T-cell (primary cell): ENCODE measurements around the gene FAM219A. TPM values are rescaled to one million over a fixed set of nuclear protein-coding genes. Genes with fewer than 3 reads are reported as not detected.

ENCODE experiments used
- ATAC-seq, 4 experiments: fragments of 200-7000 bp in 3 of 4; fragments of 150-1000 bp in 1 of 4; cut with Tn5 transposase; replicated peaks in 1 of 4; 1 replicate in 3 of 4; 2 replicates in 1 of 4; pipeline ENCODE4 v1.10.0; 2021; ENCODE audit warnings: moderate library complexity in 3 of 4, mild to moderate bottlenecking in 2 of 4, moderate number of reproducible peaks in 1 of 4
- CTCF ChIA-PET, 2 donors: fragments of 300-600 bp; sonication (Branson Sonifier 250); formaldehyde crosslinking; loops; one replicate each; lab custom pipeline; 2022; ENCODE audit warnings: antibody characterized with exemption in 2 of 2; lab: Charles Lee
- POLR2A ChIA-PET, 2 donors: fragments of 300-600 bp; sonication (Branson Sonifier 250); formaldehyde crosslinking; loops; one replicate each; lab custom pipeline; 2022; ENCODE audit warnings: antibody characterized with exemption in 2 of 2; lab: Charles Lee
- DNase-seq, 35 experiments: peaks; one replicate each; pipeline versions ENCODE4 v3.0.0 to v3.0.0-alpha.2; 2013 to 2023
- H3K27ac ChIP-seq: one replicate; pipeline ENCODE4 v1.5.1; 2013; ENCODE audit warnings: low read length
- H3K27me3 ChIP-seq, 2 experiments: replicated peaks in 1 of 2; 1 replicate in 1 of 2; 2 replicates in 1 of 2; pipeline versions ENCODE4 v1.6.1 to v1.7.0; 2013; ENCODE audit warnings: low read length in 1 of 2, mixed read lengths in 1 of 2; ENCODE audit not compliant: control insufficient read depth in 2 of 2, insufficient read depth in 2 of 2; ENCODE audit errors: extremely low read depth in 1 of 2
- H3K36me3 ChIP-seq, 2 donors: 1 replicate in 1 of 2; 2 replicates in 1 of 2; pipeline versions ENCODE4 v1.6.1 to v1.7.0; 2013; ENCODE audit warnings: low read length in 1 of 2; ENCODE audit not compliant: control insufficient read depth in 2 of 2, insufficient read depth in 1 of 2; ENCODE audit errors: extremely low read depth in 1 of 2
- H3K4me1 ChIP-seq, 2 experiments: 1 replicate in 1 of 2; 2 replicates in 1 of 2; pipeline versions ENCODE4 v1.6.1 to v1.7.0; 2013; ENCODE audit warnings: low read length in 2 of 2, mixed read lengths in 1 of 2; ENCODE audit not compliant: insufficient read depth in 2 of 2, control insufficient read depth in 1 of 2; ENCODE audit errors: extremely low read depth in 1 of 2
- H3K4me3 ChIP-seq, 2 donors: 1 replicate in 1 of 2; 2 replicates in 1 of 2; pipeline versions ENCODE4 v1.5.1 to v1.7.0; 2013; ENCODE audit warnings: mild to moderate bottlenecking in 2 of 2, low read length in 1 of 2, moderate library complexity in 1 of 2; ENCODE audit not compliant: control insufficient read depth in 1 of 2; ENCODE audit errors: extremely low read depth in 1 of 2
- H3K9me3 ChIP-seq: 2 replicates; pipeline ENCODE4 v1.7.0; 2013
- H3K27ac Mint-ChIP-seq, 2 donors: one replicate each; pipeline ENCODE4 v1.8.0; 2020 to 2021; ENCODE audit warnings: mild to moderate bottlenecking in 2 of 2, mixed read lengths in 2 of 2
- H3K27me3 Mint-ChIP-seq, 2 donors: one replicate each; pipeline ENCODE4 v1.8.0; 2021 to 2022; ENCODE audit warnings: mixed read lengths in 2 of 2
- H3K36me3 Mint-ChIP-seq: one replicate; pipeline ENCODE4 v1.8.0; 2021; ENCODE audit warnings: mixed read lengths
- H3K4me1 Mint-ChIP-seq, 3 donors: one replicate each; pipeline ENCODE4 v1.8.0; 2020 to 2022; ENCODE audit warnings: mixed read lengths in 3 of 3, mild to moderate bottlenecking in 1 of 3
- H3K4me3 Mint-ChIP-seq, 3 donors: one replicate each; pipeline ENCODE4 v1.8.0; 2020 to 2022; ENCODE audit warnings: mild to moderate bottlenecking in 3 of 3, mixed read lengths in 3 of 3, moderate library complexity in 3 of 3
- H3K9me3 Mint-ChIP-seq, 3 donors: one replicate each; pipeline ENCODE4 v1.8.0; 2020 to 2022; ENCODE audit warnings: mixed read lengths in 3 of 3
- WGBS: methylation state at CpG from one replicate; pipeline ENCODE4 v1.1.5; 2013; ENCODE audit warnings: missing lambda C conversion rate; ENCODE audit not compliant: insufficient coverage; 5-methylcytosine and 5-hydroxymethylcytosine counted together
- total RNA-seq, 35 experiments: library from RNA in 6 of 35; stranded (reverse) in 6 of 35; fragments of 120-200 nt in 1 of 35; gene quantifications; one replicate each; pipeline versions ENCODE4 v1.2.1 to v1.2.4 and lab custom pipeline; 2013 to 2026

The FAM219A gene
- total RNA-seq, 5 donors from 2014 or later (not counting 1 experiment from before 2014, with no cell fraction given): 10.7 to 20.7 (median 18.7) TPM

DNA sequence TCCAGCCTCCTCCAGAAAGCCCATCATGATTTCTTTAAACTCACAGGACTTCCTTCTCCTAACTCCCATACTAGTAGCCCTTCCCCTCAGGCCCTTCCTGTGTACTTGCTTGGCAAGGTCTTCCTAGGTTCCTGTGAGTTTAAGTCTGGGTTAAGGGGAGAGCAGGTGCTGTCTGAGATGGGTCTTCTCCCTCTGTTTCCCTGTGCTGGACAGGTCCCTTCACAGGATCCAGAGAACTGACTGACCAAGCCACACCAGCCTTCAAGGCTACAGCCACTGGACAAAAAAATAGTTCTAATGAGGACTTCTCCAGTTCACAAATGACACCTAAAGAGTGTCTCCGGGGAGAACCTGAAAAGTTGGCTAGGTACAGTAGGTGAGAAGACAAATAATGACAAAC, 52.2 kb downstream of the FAM219A start:
- CTCF ChIA-PET: no interaction called here
- Histone ChIP-seq H3K27me3 (no peaks in the 10 kb centered on the region), H3K4me1 (no peaks in the 10 kb centered on the region), H3K36me3 (peaks cover under 1 to 18% of the 10 kb centered on the region in 2 donors), H3K9me3 (no peaks in the 10 kb centered on the region), H3K4me3 (no peak overlapping the region), H3K27ac (no peak overlapping the region)
- Mint-ChIP-seq H3K9me3 (no peaks in the 10 kb centered on the region), H3K4me1 (no peaks in the 10 kb centered on the region), H3K27ac (no peak overlapping the region), H3K36me3 (peaks cover 24% of the 10 kb centered on the region), H3K4me3 (no peak overlapping the region), H3K27me3 (no peaks in the 10 kb centered on the region)
- no peak for ATAC-seq
- WGBS: no CpG with 5 or more reads among the region's 1 CpG
- POLR2A ChIA-PET: no interaction called here
- DNase-seq: no peak

DNA sequence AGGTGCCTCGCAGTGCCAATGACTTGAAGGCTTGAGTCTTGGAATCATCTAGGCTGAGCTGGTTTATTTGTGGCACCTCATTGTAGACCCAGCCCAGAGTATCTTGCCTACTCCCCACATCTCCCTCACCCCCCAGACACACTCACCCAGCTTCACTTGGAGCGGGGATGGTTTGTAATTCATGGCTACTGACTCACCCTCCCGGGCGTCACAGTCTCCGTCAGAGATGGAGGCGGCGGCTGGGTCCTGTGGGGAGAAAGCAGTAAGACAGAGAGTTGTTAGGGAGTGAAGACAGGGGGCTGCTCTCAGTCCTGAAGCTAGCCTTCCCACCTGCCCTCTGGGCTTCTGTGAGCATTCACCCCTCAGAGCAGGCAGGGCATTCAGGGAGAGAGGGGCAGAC, 52.7 kb downstream of the FAM219A start:
- POLR2A ChIA-PET: no interaction called here
- H3K27me3 ChIP-seq: no peaks in the 10 kb centered on the region
- peaks cover 4 to 22% of the 10 kb centered on the region in 2 donors for H3K36me3 ChIP-seq

DNA sequence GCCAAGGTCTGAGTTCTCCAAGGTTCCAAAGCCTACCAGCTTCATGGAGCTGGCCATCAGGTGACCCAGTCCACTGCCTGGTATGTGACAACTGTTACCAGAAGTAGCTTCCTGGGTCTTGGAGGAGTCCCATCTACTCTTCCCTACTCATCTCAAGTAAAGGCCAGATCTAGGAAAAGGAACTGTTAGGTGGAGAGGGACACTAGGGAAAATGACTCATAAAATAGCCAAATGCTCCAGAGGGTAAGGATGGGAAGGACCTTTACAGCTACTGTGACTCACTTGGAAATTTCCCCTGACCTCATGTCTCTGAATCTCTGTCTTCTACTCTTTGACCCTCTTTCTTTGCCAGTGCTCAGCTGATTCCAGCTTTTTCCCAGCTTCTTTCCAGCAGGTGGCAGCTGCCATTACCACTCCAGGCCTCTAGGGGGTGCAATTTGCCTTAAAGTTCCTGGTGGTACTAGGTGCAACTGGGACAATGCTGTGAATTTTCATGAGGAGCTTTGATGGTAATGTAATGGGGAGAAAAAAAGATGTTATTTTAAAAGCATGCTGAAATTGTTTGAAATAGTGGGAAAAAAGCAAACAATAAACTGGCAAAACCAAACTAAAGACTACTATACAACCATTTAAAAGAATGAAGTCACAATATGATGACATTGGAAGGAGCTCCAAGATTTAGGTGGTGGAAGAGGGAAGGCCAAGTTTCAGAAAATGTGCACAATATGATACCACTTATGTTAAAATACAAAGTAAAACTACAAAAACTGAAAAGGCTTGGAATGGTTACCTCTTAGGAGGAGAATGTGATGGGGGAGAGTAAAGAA, 54.6 kb downstream of the FAM219A start:
- H3K36me3 Mint-ChIP-seq: peaks cover 33% of the 10 kb centered on the region
- no peaks in the 10 kb centered on the region for H3K27me3 ChIP-seq
- H3K36me3 ChIP-seq: peaks cover 4 to 24% of the 10 kb centered on the region in 2 donors
- ChIA-PET CTCF (interaction anchor here (0.6 to 1.8 kb wide), 25 partner anchors 14 to 330 kb away, joined by 3 to 11 read pairs (median 3); partner anchors contain the start of genes DCTN3 (in 1 of the 2) and MYORG (in 1 of the 2)), POLR2A (interaction anchor here in 1 of 2 donors (0.7 kb wide), 1 partner anchor 22 kb away, joined by 3 read pairs; no protein-coding TSS in a partner anchor)
- no peak overlapping the region for H3K27ac Mint-ChIP-seq
- no peaks in the 10 kb centered on the region for H3K9me3 ChIP-seq
- H3K4me3 Mint-ChIP-seq: no peak overlapping the region
- H3K27me3 Mint-ChIP-seq: no peaks in the 10 kb centered on the region
- ATAC-seq (peak in 2 of 4 experiments; percentile 47 to 60), DNase-seq (peak in 28 of 35 experiments; percentile 13 to 69 (median 34))
- H3K4me1 ChIP-seq: no peaks in the 10 kb centered on the region
- no peaks in the 10 kb centered on the region for H3K9me3 Mint-ChIP-seq
- H3K27ac ChIP-seq: no peak overlapping the region
- no peak overlapping the region for H3K4me3 ChIP-seq
- no peaks in the 10 kb centered on the region for H3K4me1 Mint-ChIP-seq

More for the DNA sequence above, 52.7 kb downstream of the FAM219A start:
- no peaks in the 10 kb centered on the region for H3K4me1 Mint-ChIP-seq
- CTCF ChIA-PET: interaction anchor here in 1 of 2 donors (0.5 kb wide), 1 partner anchor 138 kb away, joined by 5 read pairs; no protein-coding TSS in a partner anchor
- ATAC-seq (no peak), DNase-seq (no peak)
- no peak overlapping the region for H3K27ac Mint-ChIP-seq
- H3K9me3 Mint-ChIP-seq: no peaks in the 10 kb centered on the region
- H3K27ac ChIP-seq: no peak overlapping the region
- 100% methylated on average over 1 of the region's 7 CpGs for whole genome bisulfite sequencing
- peaks cover 25% of the 10 kb centered on the region for H3K36me3 Mint-ChIP-seq
- H3K4me3 Mint-ChIP-seq: no peak overlapping the region
- H3K4me1 ChIP-seq: no peaks in the 10 kb centered on the region
- no peak overlapping the region for H3K4me3 ChIP-seq
- H3K27me3 Mint-ChIP-seq: no peaks in the 10 kb centered on the region
- no peaks in the 10 kb centered on the region for H3K9me3 ChIP-seq

DNA sequence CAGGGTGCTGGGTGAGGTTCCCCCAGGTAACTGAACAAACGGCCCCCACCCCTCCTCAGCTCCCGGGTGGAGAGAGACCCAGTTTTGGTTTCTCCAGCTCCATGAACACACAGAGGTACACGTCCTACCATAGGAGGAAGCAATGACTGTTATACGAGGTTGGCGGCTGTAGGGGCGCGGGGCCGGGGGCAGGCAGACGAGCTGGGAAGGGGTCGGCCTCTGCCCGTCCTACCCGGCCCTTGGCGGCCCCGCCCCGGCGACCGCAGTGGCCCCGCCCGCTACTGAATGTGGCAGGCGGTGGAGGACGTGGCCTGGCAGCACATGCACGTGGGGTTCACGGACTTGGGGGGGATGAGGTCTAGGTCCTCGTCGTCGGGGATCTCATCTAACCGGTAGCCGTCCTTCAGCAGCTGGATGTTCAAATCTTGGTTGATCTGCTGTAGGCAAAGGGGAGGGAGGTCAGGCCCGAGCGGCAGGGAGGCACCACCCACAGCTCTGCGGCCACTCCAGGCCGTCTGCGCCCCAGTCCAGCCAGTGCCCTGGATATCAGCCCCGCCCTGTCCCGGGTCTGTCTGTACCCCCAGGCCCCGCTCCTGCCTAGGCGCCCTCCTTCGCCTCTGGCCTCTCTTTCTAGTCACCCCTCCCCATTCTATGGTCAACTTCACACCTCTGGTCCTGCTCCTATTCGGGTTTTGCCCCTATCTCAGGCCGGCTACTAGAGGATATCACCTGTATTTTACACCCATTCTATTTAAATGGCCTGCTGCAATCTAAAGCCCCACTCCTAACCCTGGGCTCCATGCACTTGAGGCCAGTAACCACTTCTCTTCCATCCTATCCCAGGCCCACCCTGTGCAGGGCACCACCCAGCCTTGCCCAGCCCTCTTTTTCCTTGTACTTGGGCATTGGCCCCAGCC, 57.4 kb downstream of the FAM219A start:
- no peaks in the 10 kb centered on the region for H3K9me3 ChIP-seq
- DNase-seq (no peak), ATAC-seq (no peak)
- peaks cover 4 to 24% of the 10 kb centered on the region in 2 donors for H3K36me3 ChIP-seq
- H3K4me3 ChIP-seq: no peak overlapping the region
- H3K36me3 Mint-ChIP-seq: peaks cover 33% of the 10 kb centered on the region
- POLR2A ChIA-PET: interaction anchor here in 1 of 2 donors (0.6 kb wide), 1 partner anchor 60 kb away, joined by 3 read pairs; no protein-coding TSS in a partner anchor
- H3K27me3 ChIP-seq: no peaks in the 10 kb centered on the region
- H3K27ac Mint-ChIP-seq: no peak overlapping the region
- CTCF ChIA-PET: no interaction called here
- no peak overlapping the region for H3K4me3 Mint-ChIP-seq
- H3K27ac ChIP-seq: no peak overlapping the region
- no peaks in the 10 kb centered on the region for H3K4me1 ChIP-seq
- no peaks in the 10 kb centered on the region for H3K27me3 Mint-ChIP-seq
- 94% methylated on average over 37 of the region's 40 CpGs for WGBS
- H3K9me3 Mint-ChIP-seq: no peaks in the 10 kb centered on the region
- no peaks in the 10 kb centered on the region for H3K4me1 Mint-ChIP-seq

DNA sequence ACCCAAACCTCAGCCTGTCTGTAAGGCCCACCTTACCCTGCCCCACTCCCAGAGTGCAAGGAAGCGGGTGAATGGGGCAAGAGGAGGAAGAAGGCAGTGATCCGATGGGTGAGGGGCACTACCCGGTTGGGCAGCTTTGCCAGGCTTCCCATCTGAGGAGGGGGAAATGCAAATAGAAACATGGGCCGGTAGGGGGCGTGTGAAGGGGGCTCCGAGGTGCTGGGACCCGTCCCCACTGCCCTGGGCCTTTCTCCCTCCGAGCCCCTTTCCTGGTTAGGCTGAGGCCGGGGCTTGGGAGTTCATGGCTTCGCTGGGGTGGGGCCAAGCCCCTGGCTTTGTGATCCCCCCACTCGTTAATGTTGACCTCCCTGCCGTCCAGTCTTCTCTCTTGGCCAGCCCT, 58.1 kb downstream of the FAM219A start:
- no peak overlapping the region for H3K27ac ChIP-seq
- no peak overlapping the region for H3K4me3 ChIP-seq
- H3K36me3 Mint-ChIP-seq: peaks cover 31% of the 10 kb centered on the region
- H3K27me3 ChIP-seq: no peaks in the 10 kb centered on the region
- H3K36me3 ChIP-seq: peaks cover 4 to 24% of the 10 kb centered on the region in 2 donors
- no peaks in the 10 kb centered on the region for H3K9me3 ChIP-seq
- DNase-seq: no peak
- ChIA-PET POLR2A (interaction anchor here in 1 of 2 donors (0.6 kb wide), 1 partner anchor 59 kb away, joined by 3 read pairs; no protein-coding TSS in a partner anchor), CTCF (no interaction called here)
- no peaks in the 10 kb centered on the region for H3K9me3 Mint-ChIP-seq
- 85% methylated on average over 5 of the region's 12 CpGs for WGBS
- H3K4me1 ChIP-seq: no peaks in the 10 kb centered on the region
- no peak overlapping the region for H3K4me3 Mint-ChIP-seq
- no peak overlapping the region for H3K27ac Mint-ChIP-seq
- no peaks in the 10 kb centered on the region for H3K27me3 Mint-ChIP-seq
- H3K4me1 Mint-ChIP-seq: no peaks in the 10 kb centered on the region
- ATAC-seq: no peak

DNA sequence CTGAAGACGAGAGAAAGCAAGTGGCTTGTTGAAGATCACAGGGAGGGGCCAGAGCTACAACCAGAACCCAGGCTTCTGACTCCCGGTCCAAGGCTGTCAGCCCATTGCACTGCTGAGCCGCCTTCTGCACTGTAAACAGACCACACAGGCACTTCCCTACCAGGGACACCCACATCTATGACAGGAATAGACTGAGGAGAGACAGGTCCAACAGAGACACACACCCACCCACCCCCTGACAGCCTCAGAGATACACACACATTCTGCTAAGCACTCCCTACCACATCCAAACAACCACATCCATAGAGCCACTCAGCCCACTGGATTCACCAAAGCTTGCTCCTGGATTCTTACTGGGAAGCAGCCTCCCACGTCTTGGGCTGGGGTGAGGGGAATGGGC, 58.6 kb downstream of the FAM219A start:
- 100% methylated on average over 2 of the region's 4 CpGs for WGBS
- H3K27me3 ChIP-seq: no peaks in the 10 kb centered on the region
- peaks cover 4 to 24% of the 10 kb centered on the region in 2 donors for H3K36me3 ChIP-seq
- POLR2A ChIA-PET: no interaction called here
- no peaks in the 10 kb centered on the region for H3K9me3 ChIP-seq
- H3K9me3 Mint-ChIP-seq: no peaks in the 10 kb centered on the region
- DNase-seq (no peak), ATAC-seq (no peak)
- no peaks in the 10 kb centered on the region for H3K4me1 Mint-ChIP-seq
- no peak overlapping the region for H3K27ac ChIP-seq
- no peak overlapping the region for H3K4me3 Mint-ChIP-seq
- peaks cover 31% of the 10 kb centered on the region for H3K36me3 Mint-ChIP-seq
- H3K4me1 ChIP-seq: no peaks in the 10 kb centered on the region
- no peak overlapping the region for H3K4me3 ChIP-seq
- no peak overlapping the region for H3K27ac Mint-ChIP-seq
- no peaks in the 10 kb centered on the region for H3K27me3 Mint-ChIP-seq
- CTCF ChIA-PET: no interaction called here
